H1 (cell line): Measurements from ENCODE around the gene ZNF587B. TPM values are rescaled to one million over a fixed set of nuclear protein-coding genes. Genes with fewer than 3 reads are reported as not detected.

ENCODE experiments used
- EP300 ChIP-seq, 2 experiments: IDR thresholded peaks; 1 replicate in 1 of 2; 2 replicates in 1 of 2; pipeline ENCODE4 v1.6.1; 2011 to 2012; ENCODE audit warnings: low read depth in 2 of 2, low read length in 2 of 2, mild to moderate bottlenecking in 2 of 2, borderline replicate concordance in 1 of 2, inconsistent platforms in 1 of 2, moderate library complexity in 1 of 2
- MAX ChIP-seq: IDR thresholded peaks from 2 replicates; pipeline ENCODE4 v1.6.1; 2012; ENCODE audit warnings: inconsistent platforms
- RXRA ChIP-seq: IDR thresholded peaks from 2 replicates; pipeline ENCODE4 v1.6.1; 2011; ENCODE audit warnings: low read depth, mild to moderate bottlenecking, low read length, moderate library complexity; ENCODE audit not compliant: insufficient read depth
- TAF7 ChIP-seq: optimal IDR thresholded peaks from 2 replicates; pipeline ENCODE3; 2011; ENCODE audit warnings: low read depth, mild to moderate bottlenecking, inconsistent platforms, low read length, moderate library complexity, borderline replicate concordance
- polyA plus RNA-seq, 7 experiments: library from polyadenylated mRNA; depleted of rRNA in 3 of 7; stranded (reverse) in 5 of 7; unstranded in 2 of 7; fragments of >200 nt in 5 of 7; fragments of 200-250 nt in 2 of 7; gene quantifications; 1 replicate in 5 of 7; 2 replicates in 1 of 7; 4 replicates in 1 of 7; pipeline versions ENCODE4 v1.2.1 to v1.2.3, GENCODE V29; 2011 to 2013; ENCODE audit warnings: missing spikeins in 2 of 7, mixed read lengths in 2 of 7
- total RNA-seq: library from RNA; stranded (reverse); fragmentation: NEBNext Ultra II Directional; extraction: Animal tissue kit (Norgen Biotek cat#: 25700); gene quantifications from 2 replicates; pipeline ENCODE4 v1.2.1, GENCODE V29; 2021

ZNF587B gene
- total and polyA plus RNA-seq, 2 of the 8 experiments (the other 6 are each of a cell fraction or from before 2014, with no cell fraction given) = 13.8 to 60.1 TPM

DNA sequence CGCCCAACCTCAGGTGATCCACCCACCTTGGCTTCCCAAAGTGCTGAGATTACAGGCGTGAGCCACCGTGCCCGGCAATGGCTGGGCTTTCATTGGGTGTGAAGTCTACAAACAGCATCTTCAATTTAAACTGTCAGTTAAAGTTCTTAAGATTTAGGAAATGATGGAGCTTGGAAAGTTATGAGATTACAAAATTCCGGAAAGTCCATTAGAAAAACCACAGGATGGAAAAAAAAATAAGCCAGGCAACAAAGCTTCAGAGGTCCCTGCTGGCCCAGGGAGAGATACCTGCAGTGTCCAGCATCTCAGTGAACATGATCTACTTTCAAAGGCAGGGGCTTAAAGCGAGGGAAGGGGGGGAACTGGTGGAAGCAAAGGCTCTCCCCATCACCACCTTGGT lies 4.6 kb upstream of the ZNF587B start (continued):
- TF ChIP-seq RXRA (no peak), TAF7 (no peak), EP300 (IDR thresholded peaks at IDR 0.05; ENCODE audit: borderline replicate concordance in 1 of 2, low read depth in 2 of 2, low read length in 2 of 2) (no peak), MAX (no peak)
